NCI-H748 (cell line): ENCODE measurements around the gene POLR2H.
A peak's percentile ranks its signal among the peaks of the same experiment; 100 is the strongest.

Experiments
- DNase-seq: peaks from one replicate; lab custom pipeline; 2025; ENCODE audit not compliant: unreplicated experiment; lab: John Stamatoyannopoulos, UW

POLR2H gene

GRCh38 chr3:184386047-184386806 is 24.7 kb downstream of the POLR2H start:
- DNase-seq = no peak

- no peak for DNase-seq
Observed at GRCh38 chr3:184387174-184387714, 25.7 kb downstream of the POLR2H start.

GRCh38 chr3:184388164-184388935 is 26.8 kb downstream of the POLR2H start:
- DNase-seq = no peak

GRCh38 chr3:184388936-184389230 is 27.4 kb downstream of the POLR2H start:
- DNase-seq = no peak

- DNase-seq = no peak
Observed at GRCh38 chr3:184389384-184389783, 27.9 kb downstream of the POLR2H start.

- no peak for DNase-seq
Observed at GRCh38 chr3:184389935-184390528, 28.5 kb downstream of the POLR2H start.

- no peak for DNase-seq
Observed at GRCh38 chr3:184391266-184391665, 29.8 kb downstream of the POLR2H start.

GRCh38 chr3:184395320-184395660 is 33.8 kb downstream of the POLR2H start:
- DNase-seq = no peak

GRCh38 chr3:184399410-184399809 is 37.9 kb downstream of the POLR2H start:
- DNase-seq = no peak

- no peak for DNase-seq
Observed at GRCh38 chr3:184405075-184406030, 43.8 kb downstream of the POLR2H start.

GRCh38 chr3:184409331-184409926 is 47.9 kb downstream of the POLR2H start:
- no peak for DNase-seq

- DNase-seq = no peak
Observed at GRCh38 chr3:184409946-184410500, 48.5 kb downstream of the POLR2H start.

GRCh38 chr3:184414418-184415202 is 53.1 kb downstream of the POLR2H start:
- no peak for DNase-seq

GRCh38 chr3:184415203-184415490 is 53.6 kb downstream of the POLR2H start:
- DNase-seq = no peak

- peak; percentile 52 for DNase-seq
Observed at GRCh38 chr3:184417619-184418327, 56.3 kb downstream of the POLR2H start.
